Measurements from ENCODE around the gene PRSS27. TPM values are rescaled to one million over a fixed set of nuclear protein-coding genes. Genes with fewer than 3 reads are reported as not detected.

Gene PRSS27
- total and polyA plus RNA-seq, 2 donors (not counting 3 experiments of a cell fraction or from before 2014, with no cell fraction given), result 0.33 to 0.53 TPM

DNA sequence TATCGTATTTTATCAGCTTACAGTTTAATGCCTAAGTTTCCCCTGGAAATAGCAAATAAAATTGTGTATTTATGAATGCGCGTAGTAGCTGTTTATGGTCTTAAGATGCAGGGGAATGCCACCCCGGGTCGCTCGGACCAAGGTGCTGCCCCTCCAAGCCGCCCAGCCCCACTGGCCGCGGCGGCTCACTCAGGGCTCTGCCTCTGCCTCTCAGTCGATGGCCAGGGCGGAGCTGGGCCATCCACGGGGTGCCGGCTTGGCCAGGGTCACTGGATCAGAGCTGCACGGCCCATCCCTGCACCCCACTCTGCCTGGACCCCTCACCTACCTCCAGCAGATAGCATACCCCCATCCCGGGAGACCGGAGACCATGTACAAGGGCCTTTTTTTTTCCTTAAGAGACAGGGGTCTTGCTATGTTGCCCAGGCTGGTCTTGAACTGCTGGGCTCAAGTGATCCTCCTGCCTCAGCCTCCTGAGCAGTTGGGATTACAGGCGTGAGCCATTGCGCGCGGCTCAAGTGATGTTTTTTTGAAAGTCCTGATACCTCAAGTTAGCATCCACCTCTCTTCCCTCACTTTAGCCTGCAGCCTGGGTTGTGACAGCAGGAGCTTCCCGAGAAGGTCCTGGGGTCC is 11.0 kb downstream of the PRSS27 start:
- POLR2A ChIA-PET, result no interaction called here
- CTCF ChIA-PET, result interaction anchor here (1.0 kb wide), 1 partner anchor 8 kb away, joined by 3 read pairs; no protein-coding TSS in a partner anchor
- FAIRE-seq, result no peak

More for the DNA sequence above, 11.0 kb downstream of the PRSS27 start:
- H3K79me2 ChIP-seq (ENCODE audit: control insufficient read depth, insufficient read depth, low read length), result no peaks in the 10 kb centered on the region
- H3K4me1 ChIP-seq (ENCODE audit: control insufficient read depth, extremely low read depth, insufficient read depth, low read length), result no peaks in the 10 kb centered on the region
- no TSS peak for BruUV-seq (replicated peaks)
- dilution Hi-C loops (cut with MboI; ENCODE audit: extremely low pct_ligation_motif_present, low sequenced_read_pairs), result no loop called here
- H3K9me3 ChIP-seq (replicated peaks; ENCODE audit: control insufficient read depth, insufficient read depth, low read length), result no peaks in the 10 kb centered on the region
- no peak overlapping the region for H3K9ac ChIP-seq (replicated peaks; ENCODE audit: extremely low read depth, insufficient read depth, low read length)
- H3K4me2 ChIP-seq (ENCODE audit: insufficient read depth, low read length), result no peak overlapping the region
- no peak overlapping the region for H3K4me3 ChIP-seq (replicated peaks in 1 of 3; ENCODE audit: insufficient read depth in 1 of 3, low read depth in 1 of 3, low read length in 3 of 3)
- H3K27ac ChIP-seq (ENCODE audit: insufficient read depth, low read depth, low read length), result no peak overlapping the region
- TF ChIP-seq JUN (IDR thresholded peaks at IDR 0.05; ENCODE audit: borderline replicate concordance, insufficient read depth, insufficient read length, low read depth) (no peak), EZH2 (IDR thresholded peaks at IDR 0.05; ENCODE audit: borderline replicate concordance, low read depth, low read length, severe bottlenecking) (no peak), POLR2AphosphoS5 (IDR thresholded peaks at IDR 0.05; ENCODE audit: insufficient read depth, low read depth, low read length) (no peak), GATA2 (IDR thresholded peaks at IDR 0.05; ENCODE audit: insufficient read depth, insufficient read length, low read depth, low read length) (no peak), POLR2A (IDR thresholded peaks at IDR 0.05; ENCODE audit: low read depth, low read length) (no peak), MYC (IDR thresholded peaks at IDR 0.05; ENCODE audit: low read depth, low read length) (no peak), FOS (IDR thresholded peaks at IDR 0.05; ENCODE audit: borderline replicate concordance, insufficient read depth, low read length) (no peak)
- TF ChIP-seq, protein P1, sequence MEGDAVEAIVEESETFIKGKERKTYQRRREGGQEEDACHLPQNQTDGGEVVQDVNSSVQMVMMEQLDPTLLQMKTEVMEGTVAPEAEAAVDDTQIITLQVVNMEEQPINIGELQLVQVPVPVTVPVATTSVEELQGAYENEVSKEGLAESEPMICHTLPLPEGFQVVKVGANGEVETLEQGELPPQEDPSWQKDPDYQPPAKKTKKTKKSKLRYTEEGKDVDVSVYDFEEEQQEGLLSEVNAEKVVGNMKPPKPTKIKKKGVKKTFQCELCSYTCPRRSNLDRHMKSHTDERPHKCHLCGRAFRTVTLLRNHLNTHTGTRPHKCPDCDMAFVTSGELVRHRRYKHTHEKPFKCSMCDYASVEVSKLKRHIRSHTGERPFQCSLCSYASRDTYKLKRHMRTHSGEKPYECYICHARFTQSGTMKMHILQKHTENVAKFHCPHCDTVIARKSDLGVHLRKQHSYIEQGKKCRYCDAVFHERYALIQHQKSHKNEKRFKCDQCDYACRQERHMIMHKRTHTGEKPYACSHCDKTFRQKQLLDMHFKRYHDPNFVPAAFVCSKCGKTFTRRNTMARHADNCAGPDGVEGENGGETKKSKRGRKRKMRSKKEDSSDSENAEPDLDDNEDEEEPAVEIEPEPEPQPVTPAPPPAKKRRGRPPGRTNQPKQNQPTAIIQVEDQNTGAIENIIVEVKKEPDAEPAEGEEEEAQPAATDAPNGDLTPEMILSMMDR (IDR thresholded peaks at IDR 0.05; ENCODE audit: extremely low read depth in 1 of 2, insufficient read depth in 1 of 2, low read depth in 1 of 2, low read length in 2 of 2), result no peak
- TF ChIP-seq, protein P2, sequence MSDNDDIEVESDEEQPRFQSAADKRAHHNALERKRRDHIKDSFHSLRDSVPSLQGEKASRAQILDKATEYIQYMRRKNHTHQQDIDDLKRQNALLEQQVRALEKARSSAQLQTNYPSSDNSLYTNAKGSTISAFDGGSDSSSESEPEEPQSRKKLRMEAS (IDR thresholded peaks at IDR 0.05; ENCODE audit: insufficient read depth, insufficient read length), result no peak
- H4K20me1 ChIP-seq (replicated peaks; ENCODE audit: control insufficient read depth, extremely low read depth, insufficient read depth, low read length), result no peaks in the 10 kb centered on the region
- no peak for DNase-seq (ENCODE audit: low read depth, low spot score)
- no peak overlapping the region for H2AFZ ChIP-seq (ENCODE audit: low read depth, low read length)
- intact Hi-C loops (cut with micrococcal nuclease), result no loop called here
- no peaks in the 10 kb centered on the region for H3K27me3 ChIP-seq (ENCODE audit: control insufficient read depth in 2 of 2, insufficient read depth in 2 of 2, low read length in 2 of 2)
- peaks cover 0 to 22% of the 10 kb centered on the region in 2 experiments for H3K36me3 ChIP-seq (ENCODE audit: control insufficient read depth in 2 of 2, extremely low read depth in 1 of 2, insufficient read depth in 2 of 2, low read length in 2 of 2)
- H3K9me1 ChIP-seq (replicated peaks; ENCODE audit: control insufficient read depth, extremely low read depth, insufficient read depth, low read length), result no peaks in the 10 kb centered on the region

Data from endothelial cell of umbilical vein (primary cell).